Activated CD8-positive, alpha-beta memory T cell treated with anti-CD3 and anti-CD28 coated beads, Interleukin-2, amount 50 U/mL, for 24 hours (primary cell): ENCODE data around the gene BCAS4.
A peak's percentile ranks its signal among the peaks of the same experiment; 100 is the strongest.
"Not testable (repeated sequence)": the region's sequence is repeated elsewhere in the genome, so short reads cannot be mapped to it uniquely, and the experiment has no call there.

Experiments used
- DNase-seq: peaks from one replicate; pipeline ENCODE4 v3.0.0-alpha.2; 2020; ENCODE audit errors: extremely low read depth

Gene BCAS4, protein sequence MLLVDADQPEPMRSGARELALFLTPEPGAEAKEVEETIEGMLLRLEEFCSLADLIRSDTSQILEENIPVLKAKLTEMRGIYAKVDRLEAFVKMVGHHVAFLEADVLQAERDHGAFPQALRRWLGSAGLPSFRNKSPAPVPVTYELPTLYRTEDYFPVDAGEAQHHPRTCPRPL

DNA sequence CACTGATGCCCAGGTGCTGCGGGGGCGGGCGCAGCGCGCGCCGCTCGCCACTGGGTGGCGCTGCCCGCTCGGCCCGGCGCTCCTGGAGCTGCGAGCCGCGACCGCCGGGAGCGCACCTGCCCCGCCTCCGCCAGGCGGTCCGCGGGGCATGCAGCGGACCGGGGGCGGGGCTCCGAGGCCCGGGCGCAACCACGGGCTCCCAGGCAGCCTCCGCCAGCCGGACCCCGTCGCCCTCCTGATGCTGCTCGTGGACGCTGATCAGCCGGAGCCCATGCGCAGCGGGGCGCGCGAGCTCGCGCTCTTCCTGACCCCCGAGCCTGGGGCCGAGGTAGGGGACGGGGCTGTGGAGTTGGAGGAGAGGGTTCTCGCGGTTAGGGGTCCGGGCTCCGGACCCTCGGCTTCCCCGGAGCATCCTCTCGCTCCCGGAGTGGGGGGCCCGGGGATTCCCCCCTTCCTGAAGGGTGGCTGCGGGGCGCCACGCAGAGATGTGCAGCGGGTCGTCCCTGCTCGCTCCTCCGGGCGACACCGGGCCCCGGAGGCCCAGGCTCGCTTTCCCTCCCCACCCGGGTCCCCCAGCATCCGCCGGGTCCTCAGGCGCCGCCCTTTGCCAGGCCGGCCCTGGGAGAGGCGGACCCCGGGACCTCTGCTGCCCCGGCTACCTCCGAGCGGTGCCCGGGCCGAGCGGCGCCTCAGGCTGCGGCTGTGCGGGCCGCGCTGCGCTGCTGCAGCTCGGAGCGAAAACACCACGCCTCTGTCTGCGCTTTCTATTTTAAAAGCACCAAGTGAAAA is at the start of gene BCAS4:
Gene BCAS4, plus strand, starts transcription at position 216 of the 789 bp plus-strand sequence. Its CDS starts 23 bp downstream, at position 239.
- DNase-seq, result peak; percentile 52

DNA sequence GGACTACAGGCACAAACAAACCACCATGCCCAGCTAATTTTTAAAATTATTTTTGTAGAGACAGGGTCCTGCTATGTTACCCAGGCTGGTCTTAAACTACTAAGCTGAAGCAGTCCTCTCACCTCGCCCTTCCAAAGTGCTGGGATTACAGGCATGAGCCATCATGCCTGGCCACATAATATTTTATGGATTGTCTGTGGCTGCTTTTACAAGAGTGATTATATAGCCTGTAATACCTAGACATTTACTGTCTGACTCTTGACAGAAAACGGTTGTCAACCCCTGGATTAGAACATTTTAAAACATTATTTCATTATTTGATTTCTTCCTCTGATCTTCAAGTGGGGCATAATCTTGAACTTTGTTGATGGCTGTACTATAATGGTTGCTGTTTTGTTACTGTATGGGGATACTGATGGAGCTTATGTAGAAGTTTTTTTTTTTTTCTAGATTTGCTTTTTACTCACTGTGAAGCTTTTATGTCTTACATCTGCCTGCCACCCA is 49.2 kb upstream of the BCAS4 start:
- no peak for DNase-seq

DNA sequence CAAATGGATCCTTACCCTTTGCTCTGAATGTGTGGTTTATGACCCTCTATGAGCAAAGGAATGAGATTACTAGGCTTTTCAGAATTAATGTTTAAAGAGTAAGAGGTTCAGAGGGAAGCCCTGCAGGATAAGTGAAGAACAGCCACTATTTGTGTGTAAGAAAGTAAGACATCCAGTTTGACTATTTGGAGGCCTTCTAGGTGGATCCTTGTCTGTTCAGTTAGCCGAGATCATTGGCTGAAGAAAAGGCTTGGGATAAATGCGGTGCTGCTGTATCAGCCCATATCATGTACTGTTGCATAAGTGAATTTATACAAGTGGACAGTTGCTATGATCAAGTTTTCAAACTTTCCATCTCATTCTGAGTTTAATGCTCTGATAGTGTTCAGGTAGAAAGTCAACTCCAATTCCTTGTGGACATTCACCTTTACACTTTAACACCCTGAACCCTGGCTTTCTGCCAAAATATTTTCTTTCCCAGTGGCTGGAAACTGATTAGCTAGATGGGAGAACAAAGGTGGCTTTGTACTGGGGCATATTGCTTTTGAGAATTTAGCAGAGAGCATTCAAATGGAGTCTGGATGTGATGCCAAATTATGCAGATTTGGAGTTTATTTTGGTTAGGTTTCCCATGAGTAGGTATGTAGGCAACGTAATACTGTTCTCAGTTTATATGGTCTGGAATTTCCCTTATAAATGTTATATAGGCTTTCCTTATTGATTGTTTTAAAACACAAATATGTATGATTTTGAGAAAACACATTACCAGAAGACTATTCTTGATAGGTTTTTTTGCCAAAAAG is 48.5 kb upstream of the BCAS4 start:
- no peak for DNase-seq

DNA sequence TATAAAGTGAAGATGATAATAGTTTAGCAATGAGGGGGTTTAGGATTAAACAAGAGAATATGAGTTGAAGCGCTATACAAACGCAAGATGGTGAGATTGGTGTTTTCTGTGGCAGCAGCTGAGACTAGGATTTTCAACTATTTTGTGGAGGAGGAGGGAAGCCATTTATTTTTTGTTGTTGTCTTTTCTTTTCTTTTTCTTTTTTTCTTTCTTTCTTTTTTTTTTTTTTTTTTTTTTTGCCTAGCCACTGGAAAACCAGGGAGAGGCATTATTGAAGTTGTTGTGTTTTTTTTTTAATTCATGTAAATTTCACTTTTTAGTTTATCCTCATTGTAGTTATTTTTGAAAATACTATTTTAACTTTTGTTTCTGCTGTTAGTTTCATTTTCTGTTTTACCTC is 47.6 kb upstream of the BCAS4 start:
- no peak for DNase-seq

DNA sequence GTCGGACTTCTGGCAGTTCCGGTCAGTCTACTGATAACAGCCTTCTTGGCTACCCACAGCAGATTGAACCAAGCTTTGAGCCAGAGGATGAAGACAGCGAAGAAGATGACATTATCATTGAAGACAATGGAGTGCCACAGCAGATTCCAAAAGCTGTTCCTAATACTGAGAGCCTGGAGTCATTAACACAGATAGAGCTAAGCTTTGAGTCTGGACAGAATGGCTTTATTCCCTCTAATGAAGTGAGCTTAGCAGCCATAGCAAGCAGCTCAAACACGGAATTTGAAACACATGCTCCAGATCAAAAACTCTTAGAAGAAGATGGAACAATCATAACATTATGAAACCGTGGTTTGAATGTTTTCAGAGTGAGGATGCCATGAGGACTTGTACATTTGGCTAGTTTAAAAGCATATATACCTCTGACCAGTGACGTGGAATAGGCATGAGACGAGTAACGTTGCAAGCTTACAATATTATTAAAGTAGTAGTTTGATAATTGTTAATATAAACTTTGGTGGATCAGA is 44.7 kb upstream of the BCAS4 start:
- DNase-seq, result no peak

DNA sequence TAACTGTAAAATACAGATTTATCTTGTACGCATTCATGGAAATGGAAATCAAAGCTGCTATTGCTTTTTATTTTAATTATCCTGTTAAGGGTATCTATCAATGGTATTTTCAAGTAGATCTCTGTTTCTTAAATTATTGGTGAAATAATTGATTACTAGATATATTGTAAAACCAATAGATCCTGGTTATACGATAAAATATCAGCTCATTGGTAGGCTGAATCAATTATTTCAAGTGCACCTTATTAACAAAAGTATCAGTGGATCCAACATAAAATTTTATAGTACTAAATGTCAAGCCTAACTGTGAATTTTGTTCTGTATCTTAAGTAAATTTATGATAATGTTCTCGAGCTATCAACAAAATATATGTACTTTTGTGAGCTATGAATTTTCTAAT is 41.7 kb upstream of the BCAS4 start:
- no peak for DNase-seq

DNA sequence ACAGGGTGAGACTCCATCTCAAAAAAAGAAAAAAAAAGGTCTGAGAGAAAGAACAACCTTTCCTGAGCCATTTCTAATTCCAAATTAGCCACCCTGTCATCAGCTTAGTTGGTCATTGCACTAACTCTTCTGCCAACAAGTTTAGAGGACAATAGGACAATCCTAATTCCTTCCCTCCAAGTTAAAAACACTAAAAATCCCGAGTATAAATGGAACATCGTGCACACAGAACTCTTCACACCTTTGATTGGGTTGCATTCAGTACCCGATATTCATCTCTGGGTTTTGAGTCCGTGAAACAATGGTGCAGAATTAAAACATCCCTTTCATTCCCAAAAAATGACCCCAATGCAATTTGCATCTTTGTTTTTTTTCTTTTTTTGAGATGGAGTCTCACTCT is 40.4 kb upstream of the BCAS4 start:
- DNase-seq, result no peak

DNA sequence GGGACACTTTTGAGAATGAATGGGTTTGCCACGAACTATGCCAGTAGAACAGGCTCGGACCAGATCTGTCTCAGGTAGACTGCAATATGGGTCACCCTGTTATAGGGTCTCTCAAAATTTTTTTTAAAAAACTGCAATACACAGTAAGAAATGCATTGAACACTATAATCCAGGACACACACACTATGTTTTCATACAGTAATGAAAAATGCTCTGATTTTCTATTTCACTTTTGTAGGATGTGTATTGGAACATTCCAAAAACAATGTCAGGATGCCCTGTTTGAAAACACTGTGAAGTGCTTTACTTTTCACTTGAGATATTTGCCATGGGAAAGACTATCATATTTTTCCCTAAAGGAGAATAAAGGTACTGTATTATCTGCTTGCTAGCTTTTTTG is 38.4 kb upstream of the BCAS4 start:
- DNase-seq, result no peak

DNA sequence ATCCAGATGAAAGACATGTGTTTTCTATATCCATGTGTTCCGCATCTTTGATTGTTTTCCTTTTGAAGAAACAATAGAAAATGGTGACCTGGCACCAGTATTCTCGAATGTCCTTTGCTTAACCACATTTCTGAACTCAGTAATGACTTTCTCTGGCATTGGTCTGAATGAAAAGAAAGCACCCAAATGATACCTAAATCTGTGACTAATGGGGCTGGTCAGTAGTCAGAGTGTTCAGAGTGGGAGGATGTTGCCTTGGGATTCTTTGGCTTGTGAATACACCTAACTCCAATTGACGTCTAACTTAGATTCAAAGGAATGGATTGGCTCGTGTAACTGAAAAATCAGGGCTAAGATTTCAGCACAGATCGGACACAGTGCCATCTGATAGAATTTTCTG is 36.4 kb upstream of the BCAS4 start:
- DNase-seq, result no peak

DNA sequence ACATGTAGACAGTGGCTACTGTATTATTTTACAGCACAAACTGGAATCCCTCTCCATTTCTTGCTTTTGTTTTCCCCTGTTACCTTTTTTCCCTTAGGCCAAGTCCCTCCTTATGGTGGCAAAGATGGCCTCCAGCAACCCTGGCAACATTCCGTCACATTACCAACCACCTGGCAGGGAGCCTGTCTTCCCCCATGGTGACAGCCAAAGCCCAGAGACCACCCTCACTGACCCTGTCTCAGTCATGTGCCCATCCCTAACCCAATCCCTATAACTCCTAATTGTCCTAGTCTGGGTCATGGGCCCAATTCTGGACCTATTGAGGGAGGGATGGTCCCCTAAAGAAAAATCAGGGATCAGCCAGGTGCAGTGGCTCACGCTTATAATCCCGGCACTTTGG is 35.9 kb upstream of the BCAS4 start:
- no peak for DNase-seq

DNA sequence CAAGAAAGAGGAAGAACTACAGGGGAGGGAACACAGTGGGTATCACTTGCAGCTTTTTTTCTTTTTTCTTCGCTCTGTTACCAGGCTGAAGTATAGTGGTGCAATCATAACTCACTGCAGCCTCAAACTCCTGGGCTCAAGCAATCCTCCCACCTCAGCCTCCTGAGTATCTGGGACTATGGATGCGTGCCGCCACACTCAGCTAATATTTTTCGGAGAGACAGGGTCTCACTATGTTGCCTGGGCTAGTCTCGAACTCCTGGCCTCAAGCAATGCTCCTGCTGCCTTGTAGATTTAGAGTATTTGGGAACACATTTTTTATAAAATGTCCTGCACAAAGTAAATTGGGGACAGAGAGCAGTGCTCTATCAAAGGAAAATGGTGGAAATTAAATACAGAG is 35.2 kb upstream of the BCAS4 start:
- no peak for DNase-seq

DNA sequence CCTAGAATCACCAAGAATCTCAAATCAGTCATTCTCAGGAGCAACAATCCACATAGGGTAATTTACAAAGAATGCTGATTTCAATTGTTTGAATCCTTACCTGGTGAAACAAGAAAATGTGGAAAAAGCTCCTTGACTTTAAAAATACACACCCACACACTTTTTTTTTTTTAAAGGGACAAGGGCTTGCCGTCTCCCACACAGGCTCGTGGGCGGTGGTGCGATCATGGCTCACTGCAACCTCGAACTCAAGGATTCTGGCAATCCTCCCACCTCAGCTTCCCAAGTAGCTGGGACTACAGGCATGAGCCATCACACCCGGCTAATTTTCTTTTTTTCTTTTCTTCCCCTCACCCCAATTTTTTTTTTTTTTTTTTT is 32.8 kb upstream of the BCAS4 start:
- no peak for DNase-seq

DNA sequence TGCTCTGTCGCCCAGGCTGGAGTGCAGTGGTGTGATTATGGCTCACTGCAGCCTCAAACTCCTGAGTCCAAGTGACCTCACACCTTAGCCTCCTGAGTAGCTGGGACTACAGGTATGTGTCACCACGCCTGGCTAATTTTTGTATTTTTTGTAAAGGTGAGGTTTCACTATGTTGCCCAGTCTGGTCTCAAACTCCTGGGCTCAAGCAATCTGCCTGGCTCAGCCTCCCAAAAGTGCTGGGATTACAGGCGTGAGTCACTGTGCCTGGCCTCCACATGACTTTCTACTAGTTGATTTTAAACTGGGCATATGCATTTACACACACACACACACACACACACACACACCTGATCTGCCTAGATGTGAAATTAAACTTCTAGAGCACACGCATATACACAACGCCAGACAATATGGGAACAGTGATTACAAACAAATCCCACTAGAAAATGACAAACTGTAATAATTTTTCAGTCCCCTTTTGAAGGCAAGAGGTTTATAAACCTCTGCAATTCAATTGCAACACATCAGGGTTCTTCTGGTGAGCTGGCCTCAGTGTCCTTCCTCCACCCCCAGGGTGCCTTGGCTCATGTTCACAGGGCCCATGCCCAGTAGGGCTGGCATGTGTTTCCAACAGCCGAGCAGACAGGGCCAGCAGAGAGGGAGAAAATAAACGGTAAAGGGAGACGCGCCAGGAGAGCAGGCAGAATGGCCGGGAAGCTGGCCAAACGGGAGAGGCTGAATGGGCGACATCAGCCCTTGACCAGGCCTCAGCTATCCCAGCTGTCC is 32.2 kb upstream of the BCAS4 start:
- no peak for DNase-seq

DNA sequence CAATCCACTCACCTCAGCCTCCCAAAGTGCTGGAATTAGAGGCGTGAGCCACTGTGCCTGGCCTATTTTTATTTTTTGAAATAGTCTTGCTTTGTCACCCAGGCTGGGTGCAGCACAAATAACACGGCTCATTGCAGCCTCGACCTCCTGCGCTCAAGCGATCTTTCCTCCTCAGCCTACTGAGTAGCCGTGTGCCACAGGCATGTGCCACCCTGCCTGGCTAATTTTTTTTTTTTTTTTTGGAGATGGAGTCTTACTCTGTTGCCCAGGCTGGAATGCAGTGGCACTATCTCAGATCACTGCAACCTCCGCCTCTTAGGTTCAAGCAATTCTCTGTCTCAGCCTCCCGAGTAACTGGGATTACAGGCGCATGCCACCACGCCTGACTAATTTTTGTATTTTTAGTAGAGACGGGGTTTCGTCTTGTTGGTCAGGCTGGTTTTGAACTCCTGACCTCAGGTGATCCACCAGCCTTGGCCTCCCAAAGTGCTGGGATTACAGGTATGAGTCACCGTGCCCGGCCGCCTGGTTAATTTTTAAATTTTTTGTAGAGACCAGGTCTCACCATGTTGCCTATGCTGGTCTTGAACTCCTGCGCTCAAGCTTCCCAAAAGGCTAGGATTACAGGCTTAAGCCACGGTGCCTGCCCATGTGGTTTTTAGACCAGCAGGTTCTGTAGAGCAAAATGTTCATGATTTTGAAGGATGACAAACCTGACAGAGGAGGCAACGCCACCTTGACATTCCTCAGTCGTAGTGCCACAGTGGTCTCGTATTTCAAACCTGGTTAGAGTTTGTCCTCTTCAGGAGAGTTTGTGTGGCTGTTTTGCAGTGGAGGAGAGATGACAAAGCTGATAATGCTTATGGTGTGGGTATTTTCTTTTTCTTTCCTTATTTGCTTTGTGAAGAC is 31.1 kb upstream of the BCAS4 start:
- DNase-seq, result not testable (repeated sequence)

DNA sequence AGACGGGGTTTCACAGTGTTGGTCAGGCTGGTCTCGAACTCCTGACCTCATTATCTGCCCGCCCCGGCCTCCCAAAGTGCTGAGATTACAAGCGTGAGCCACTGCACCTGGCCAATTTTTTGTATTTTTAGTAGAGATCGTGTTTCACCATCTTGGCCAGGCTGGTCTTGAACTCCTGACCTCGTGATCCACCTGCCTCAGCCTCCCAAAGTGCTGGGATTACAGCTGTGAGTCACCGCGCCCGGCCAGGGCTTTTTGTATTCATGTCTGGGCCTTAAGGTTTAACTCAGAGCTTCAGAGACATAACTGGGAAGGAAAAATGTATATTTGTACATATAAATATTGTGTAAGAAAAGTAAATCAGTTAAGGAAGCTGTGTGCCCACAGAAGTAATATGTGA is 29.6 kb upstream of the BCAS4 start:
- DNase-seq, result not testable (repeated sequence)

DNA sequence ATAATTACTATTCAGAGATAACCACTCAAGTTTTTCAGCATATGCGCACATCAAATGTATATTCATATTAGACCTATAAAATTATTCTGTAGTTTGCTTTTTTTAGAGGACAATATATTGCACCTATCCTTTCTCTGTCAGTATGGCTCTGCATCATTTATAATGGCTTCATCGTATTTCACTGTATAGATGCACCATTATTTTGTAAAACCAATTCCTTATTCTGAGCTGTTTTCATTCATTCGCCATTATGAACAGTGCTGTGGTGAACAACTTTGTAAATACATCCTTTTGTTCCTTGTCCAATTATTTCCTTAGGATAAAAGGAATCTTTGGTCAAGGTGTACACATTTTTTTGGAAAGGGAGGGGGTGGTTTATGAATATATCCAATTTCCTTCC is 29.2 kb upstream of the BCAS4 start:
- no peak for DNase-seq

DNA sequence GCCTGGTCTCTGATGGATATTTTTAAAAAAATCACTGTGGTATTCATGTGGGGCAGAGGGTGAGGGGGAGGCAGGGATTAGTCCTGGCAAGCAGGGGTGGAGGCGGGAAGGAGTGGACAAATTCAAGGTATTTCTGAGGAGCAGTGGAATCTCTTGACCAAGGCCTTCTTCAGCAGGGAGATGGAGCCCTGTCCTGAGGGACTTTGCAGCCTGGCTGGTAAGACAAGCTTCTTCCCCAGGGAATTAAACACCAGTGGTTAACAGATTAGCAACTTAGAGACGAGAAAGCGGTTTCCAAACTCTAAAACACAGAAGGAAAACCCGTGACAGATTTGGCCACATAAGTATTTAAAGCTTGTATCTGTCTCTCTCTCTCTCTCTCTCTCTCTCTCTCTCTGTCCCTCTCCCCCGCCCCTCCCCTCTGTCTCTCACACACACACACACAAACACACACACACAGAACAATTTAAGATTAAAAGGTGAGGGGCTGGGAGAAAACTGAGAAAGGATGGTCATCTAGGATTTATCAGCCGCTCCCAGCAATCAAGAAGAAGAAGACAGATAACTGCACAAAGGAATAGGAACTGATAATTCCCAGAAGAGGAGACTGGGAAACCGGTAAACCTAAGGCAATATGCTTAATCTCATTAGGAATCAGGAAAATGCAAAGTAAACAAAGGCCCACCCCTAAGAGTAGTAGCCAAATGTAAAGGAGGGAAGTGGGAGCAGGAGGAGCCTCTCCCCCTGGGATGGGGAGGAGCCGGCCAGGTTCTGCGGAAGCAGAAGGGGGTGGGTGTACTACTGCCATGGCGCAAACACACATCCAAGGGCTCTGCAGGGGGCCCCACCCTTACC is 27.7 kb upstream of the BCAS4 start:
- not testable (repeated sequence) for DNase-seq

DNA sequence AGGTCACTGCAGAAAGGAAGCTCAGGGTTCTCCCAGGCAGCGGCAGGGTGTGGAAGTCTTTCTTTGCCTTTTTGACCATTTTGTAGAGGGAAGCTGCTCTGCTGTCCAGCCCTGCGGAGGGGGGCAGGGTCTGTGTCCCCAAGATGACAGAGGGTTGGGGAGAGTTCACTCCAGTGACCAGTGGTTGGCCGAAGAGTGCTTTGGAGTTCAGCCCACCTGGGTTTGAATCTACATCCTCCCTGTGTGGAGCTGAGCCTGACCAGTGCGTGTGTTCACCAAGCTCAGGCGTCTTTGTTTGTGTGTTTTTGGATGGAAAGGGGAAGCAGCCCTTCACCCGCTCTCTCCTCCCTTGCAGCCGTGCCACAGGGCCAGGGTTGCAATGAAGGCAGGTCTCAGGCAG is 25.9 kb upstream of the BCAS4 start:
- DNase-seq, result not testable (repeated sequence)

DNA sequence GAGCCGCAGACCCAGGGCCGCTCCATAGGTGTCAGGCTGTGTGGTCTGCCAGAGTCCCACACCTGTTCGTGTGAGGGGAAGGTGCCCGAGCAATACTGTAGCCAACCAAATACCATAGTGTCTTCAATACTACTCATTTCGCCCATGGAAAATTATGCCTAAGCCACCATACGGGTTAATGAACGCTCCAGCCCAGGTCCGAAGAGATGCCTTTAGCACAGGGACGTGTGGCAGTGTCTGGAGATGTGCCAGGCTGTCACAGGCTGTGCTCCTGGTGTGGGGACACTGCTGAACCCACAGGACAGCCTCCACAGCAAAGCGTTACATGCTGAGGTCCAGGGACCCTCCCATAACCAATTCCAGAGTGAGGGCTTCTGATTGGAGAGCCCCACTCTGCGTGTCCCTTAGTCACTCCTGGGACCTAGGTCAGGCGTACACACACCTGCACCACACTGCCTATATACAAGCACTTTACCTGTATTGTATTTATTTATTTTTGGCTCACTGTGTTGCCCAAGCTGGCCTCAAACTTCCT is 25.2 kb upstream of the BCAS4 start:
- not testable (repeated sequence) for DNase-seq
